22Rv1 (cell line): ENCODE measurements around the gene CLIP4.
"Not testable (repeated sequence)": the region's sequence is repeated elsewhere in the genome, so short reads cannot be mapped to it uniquely, and the experiment has no call there.

ENCODE experiments used
- H3K27ac ChIP-seq: fragments of 450-650 bp; 2 replicates; pipeline ENCODE4 v1.5.1; 2017
- ZFX ChIP-seq: fragments of 450-650 bp; IDR thresholded peaks from 2 replicates; pipeline ENCODE4 v1.6.1; 2017; ENCODE audit warnings: antibody characterized with exemption, borderline replicate concordance
- TF ChIP-seq, protein P1 (sequence below): fragments of 450-650 bp; IDR thresholded peaks from 2 replicates; pipeline ENCODE4 v1.5.1; 2017; ENCODE audit warnings: mild to moderate bottlenecking

Gene CLIP4

DNA sequence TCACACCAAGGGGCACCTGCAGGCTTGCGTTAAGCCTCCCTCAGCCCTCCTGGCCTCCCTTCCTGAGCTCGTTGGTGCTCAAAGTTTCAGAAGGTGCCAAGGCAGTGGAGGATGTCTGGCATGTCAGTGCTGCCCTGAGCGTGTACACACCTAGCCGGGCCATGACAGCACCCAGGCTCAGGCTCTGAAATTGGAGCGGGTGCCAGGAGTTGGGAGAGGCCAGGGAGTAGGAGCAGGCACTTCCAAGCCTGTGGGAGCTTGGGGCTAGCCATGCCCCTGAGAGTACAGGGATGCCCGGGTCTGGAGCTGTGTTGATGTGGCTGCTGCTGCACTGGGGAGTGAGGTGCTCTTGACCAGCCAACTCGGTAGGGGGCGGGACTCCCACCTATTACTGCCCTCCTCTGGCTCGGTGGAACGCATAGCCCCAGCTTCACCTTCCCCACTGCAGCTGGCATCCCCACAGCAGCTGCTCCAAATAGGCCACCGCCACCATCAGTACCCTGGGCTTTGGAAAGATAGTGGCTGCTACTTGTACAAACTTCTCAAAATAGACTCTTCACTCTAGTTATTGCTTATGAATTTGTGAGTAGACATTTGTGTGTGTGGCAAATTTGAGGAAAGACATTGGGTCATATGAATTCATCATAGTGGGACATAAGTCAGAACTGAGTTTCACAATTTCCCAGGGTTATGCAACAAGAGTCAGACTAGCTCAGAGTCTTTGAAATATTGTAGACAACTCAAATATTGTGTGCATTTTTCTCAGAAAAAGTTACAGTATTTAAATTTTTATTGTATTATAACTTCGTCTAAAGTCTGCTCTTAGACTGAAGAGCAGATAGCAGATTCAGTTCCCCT is 34.1 kb upstream of the CLIP4 start:
- H3K27ac ChIP-seq = no peak overlapping the region
- TF ChIP-seq, protein P1, sequence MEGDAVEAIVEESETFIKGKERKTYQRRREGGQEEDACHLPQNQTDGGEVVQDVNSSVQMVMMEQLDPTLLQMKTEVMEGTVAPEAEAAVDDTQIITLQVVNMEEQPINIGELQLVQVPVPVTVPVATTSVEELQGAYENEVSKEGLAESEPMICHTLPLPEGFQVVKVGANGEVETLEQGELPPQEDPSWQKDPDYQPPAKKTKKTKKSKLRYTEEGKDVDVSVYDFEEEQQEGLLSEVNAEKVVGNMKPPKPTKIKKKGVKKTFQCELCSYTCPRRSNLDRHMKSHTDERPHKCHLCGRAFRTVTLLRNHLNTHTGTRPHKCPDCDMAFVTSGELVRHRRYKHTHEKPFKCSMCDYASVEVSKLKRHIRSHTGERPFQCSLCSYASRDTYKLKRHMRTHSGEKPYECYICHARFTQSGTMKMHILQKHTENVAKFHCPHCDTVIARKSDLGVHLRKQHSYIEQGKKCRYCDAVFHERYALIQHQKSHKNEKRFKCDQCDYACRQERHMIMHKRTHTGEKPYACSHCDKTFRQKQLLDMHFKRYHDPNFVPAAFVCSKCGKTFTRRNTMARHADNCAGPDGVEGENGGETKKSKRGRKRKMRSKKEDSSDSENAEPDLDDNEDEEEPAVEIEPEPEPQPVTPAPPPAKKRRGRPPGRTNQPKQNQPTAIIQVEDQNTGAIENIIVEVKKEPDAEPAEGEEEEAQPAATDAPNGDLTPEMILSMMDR = no peak
- no peak for TF ChIP-seq ZFX

DNA sequence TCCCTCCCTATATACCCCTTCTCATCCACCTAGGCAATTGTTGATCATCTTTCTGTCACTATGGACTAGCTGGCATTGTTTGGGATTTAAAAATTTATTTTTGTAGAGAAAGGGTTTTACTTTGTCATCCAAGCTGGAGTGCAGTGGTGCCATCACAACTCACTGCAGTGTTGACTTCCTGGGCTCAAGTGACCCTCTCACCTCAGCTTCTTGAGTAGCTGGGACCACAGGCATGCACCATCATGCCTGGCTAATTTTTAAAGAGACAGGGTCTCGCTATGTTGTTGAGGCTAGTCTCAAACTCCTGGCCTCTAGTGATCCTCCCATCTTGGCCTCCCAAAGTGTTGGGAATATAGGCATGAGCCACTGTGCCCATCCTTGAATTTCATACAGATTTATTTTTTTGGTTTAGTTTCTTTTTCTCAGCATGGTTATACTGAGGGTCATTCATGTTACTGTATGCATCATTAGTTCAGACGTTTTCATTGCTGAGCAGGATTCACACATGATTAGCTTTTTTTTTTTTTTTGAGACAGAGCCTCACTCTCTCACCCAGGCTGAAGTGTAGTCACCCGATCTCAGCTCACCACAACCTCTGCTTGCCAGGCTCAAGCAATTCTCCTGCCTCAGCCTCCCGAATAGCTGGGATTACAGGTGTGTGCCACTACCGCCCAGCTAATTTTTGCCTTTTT is 32.3 kb upstream of the CLIP4 start:
- H3K27ac ChIP-seq = no peak overlapping the region
- no peak for TF ChIP-seq ZFX
- TF ChIP-seq, protein P1 = no peak

DNA sequence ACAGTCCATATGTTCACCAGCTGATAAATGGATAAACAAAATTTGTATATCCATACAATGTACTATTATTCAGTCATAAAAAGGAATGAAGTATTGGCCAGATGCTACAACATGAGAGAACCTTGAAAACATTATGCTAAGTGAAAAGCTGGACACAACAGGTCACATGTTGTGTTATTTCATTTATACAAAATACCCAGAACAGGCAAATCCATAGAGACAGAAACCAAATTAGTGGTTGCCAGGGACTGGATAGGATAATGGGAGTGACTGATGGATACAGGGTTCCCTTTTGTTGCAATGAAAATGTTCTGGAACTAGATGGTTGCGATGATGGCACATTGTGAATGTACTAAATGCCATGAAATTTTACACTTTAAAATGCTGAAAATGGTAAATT is 30.7 kb upstream of the CLIP4 start:
- TF ChIP-seq ZFX = no peak
- no peak overlapping the region for H3K27ac ChIP-seq

DNA sequence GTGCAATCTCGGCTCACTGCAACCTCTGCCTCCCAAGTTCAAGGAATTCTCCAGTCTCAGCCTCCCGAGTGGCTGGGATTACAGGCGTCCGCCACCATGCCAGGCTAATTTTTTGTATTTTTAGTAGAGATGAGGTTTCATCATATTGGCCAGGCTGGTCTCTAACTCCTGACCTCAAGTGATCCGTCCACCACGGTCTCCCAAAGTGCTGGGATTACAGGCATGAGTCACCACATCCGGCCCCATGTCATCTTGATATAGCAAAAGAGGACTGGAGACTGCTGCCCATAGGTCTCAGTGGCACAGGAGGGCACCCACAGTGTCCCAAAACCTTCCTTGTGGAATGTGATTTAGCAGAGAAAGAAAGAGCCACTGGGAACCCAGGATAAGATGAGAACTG is 24.9 kb upstream of the CLIP4 start:
- not testable (repeated sequence) for H3K27ac ChIP-seq

DNA sequence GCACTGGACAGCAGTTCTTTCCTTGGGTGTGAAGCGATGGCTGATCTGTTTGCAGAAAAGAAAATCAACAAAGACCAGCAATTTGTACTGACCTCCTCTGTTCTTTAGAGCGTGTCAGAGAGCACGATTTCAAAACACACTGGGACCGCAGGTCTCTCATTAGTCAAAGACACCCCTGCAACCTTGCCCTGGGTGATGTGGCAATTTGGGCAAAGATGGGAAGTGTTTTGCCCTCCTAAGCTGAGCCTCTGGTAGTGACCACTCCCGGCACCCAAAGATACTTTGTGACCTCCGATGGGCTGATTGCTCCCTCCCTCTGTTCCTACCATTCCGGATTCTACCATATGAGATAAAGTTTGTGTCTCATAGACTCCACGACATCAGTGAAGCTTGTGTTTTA is 18.2 kb upstream of the CLIP4 start:
- no peak for TF ChIP-seq ZFX
- TF ChIP-seq, protein P1 = no peak
- no peak overlapping the region for H3K27ac ChIP-seq

DNA sequence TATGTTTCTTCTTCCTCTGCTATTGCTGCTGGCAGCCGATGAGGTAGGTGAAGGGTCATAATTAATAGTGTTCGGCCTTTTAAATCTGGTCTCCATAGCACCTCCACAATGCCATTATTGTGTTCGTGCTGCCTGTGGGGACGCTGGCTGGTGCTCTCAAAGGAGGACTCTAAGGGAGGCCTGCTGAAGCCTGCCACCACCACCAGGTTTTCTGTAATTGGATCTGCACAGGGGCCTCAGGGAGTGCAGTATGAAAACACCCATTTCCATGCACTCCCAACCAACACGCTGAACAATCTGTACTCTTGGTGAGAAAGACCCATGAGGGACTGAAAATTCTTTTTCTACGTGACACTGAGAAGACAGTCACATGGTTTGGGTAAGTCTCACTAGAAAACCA is 17.6 kb upstream of the CLIP4 start:
- TF ChIP-seq ZFX = no peak
- TF ChIP-seq, protein P1 = no peak
- no peak overlapping the region for H3K27ac ChIP-seq

DNA sequence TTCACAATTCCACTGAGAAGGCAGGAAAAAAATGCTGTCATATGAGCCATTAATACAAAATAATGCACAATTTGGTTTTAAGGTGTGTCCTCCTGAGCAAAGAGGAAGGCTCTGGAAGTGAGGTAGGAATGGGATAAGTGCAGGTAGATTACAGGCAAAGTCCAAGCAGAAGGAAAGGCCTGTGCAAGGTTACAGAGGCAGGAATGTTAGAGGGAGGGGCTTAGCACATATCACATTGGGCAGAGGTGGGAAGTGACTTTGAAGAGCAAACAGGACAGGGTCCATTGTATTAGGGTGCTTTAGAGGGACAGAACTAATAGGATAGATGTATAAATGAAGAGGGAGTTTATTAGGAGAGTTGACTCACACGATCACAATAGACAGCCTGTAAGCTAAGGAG is 14.7 kb upstream of the CLIP4 start:
- H3K27ac ChIP-seq = no peak overlapping the region
- TF ChIP-seq, protein P1 = no peak
- TF ChIP-seq ZFX = no peak

DNA sequence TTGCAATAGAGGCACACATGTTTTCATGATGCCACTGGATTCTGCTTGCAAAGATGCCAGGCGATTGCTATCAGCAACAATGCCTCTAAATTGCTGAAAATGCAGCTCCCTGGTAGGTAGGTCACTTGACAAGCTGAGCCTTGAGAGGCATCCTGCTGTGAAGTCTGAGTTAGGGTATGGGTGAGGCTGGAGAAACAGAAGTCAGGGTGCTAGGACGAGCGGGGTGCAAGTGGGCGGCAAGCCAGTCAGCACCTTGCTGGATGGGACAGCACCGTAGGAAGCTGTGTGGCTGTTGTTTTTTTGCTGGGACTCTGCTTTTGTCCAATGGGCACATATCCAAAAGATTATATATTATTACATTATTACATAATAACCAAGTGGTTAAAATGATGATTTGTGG is 10.5 kb upstream of the CLIP4 start:
- no peak overlapping the region for H3K27ac ChIP-seq
- TF ChIP-seq, protein P1 = no peak
- no peak for TF ChIP-seq ZFX
